ENCODE measurements around the gene SLC10A2.
"Not testable (repeated sequence)": the region's sequence is repeated elsewhere in the genome, so short reads cannot be mapped to it uniquely, and the experiment has no call there.

SLC10A2 gene, protein sequence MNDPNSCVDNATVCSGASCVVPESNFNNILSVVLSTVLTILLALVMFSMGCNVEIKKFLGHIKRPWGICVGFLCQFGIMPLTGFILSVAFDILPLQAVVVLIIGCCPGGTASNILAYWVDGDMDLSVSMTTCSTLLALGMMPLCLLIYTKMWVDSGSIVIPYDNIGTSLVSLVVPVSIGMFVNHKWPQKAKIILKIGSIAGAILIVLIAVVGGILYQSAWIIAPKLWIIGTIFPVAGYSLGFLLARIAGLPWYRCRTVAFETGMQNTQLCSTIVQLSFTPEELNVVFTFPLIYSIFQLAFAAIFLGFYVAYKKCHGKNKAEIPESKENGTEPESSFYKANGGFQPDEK

DNA sequence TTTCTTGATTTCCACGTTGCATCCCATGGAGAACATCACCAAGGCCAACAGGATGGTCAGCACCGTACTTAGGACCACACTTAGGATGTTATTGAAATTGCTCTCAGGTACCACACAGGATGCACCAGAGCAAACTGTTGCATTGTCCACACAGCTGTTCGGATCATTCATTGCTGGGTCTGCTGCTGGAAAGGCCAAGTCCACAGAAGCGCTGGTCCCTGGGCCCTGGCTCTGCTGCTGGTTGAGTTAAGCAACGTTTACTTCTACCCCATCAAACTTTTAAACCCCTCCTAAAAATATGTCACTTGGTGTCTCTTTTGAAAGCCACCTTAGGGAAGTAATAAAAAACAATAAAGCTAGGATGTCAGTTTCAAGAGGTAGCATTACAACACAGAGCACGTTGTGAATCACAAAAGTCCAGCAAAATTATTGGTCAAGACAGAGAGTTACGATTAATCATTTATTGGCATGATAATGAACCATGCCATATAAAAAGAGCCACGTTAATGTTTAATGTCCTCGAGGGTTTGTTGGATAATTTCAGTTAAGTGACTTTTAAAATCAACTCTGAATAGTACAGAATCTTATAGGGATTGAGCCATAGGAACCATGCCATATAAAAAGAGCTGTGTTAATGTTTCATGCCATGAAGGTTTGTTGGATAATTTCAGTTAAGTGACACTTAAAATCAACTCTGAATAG, at the start of gene SLC10A2:
SLC10A2 (minus strand) TSS at position 339 of the 702 bp plus-strand sequence; CDS start at position 171, 168 bp downstream.
- TF ChIP-seq, protein P1, sequence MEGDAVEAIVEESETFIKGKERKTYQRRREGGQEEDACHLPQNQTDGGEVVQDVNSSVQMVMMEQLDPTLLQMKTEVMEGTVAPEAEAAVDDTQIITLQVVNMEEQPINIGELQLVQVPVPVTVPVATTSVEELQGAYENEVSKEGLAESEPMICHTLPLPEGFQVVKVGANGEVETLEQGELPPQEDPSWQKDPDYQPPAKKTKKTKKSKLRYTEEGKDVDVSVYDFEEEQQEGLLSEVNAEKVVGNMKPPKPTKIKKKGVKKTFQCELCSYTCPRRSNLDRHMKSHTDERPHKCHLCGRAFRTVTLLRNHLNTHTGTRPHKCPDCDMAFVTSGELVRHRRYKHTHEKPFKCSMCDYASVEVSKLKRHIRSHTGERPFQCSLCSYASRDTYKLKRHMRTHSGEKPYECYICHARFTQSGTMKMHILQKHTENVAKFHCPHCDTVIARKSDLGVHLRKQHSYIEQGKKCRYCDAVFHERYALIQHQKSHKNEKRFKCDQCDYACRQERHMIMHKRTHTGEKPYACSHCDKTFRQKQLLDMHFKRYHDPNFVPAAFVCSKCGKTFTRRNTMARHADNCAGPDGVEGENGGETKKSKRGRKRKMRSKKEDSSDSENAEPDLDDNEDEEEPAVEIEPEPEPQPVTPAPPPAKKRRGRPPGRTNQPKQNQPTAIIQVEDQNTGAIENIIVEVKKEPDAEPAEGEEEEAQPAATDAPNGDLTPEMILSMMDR (IDR thresholded peaks at IDR 0.05; ENCODE audit: low read depth, low read length, poor library complexity, severe bottlenecking), result no peak
- no peak for TF ChIP-seq EZH2phosphoT487 (IDR thresholded peaks at IDR 0.05; ENCODE audit: borderline replicate concordance, low read length)
- no peaks in the 10 kb centered on the region for H3K36me3 ChIP-seq (ENCODE audit: control insufficient read depth, low read length)
- no peaks in the 10 kb centered on the region for H3F3A ChIP-seq (ENCODE audit: control insufficient read depth, insufficient read depth)
- peaks cover 20% of the 10 kb centered on the region for H3K4me1 ChIP-seq (ENCODE audit: control insufficient read depth, low read length)
- no peak within 1 kb of the TSS for H3K4me2 ChIP-seq (ENCODE audit: low read length)
- H3K9me3 ChIP-seq (ENCODE audit: control insufficient read depth, insufficient read depth, low read length), result peaks cover 22% of the 10 kb centered on the region; the same call in 1 of the 2 replicates
- H3K9me2 ChIP-seq (replicated peaks; ENCODE audit: control insufficient read depth, low read length), result no peaks in the 10 kb centered on the region
- H3K4me3 ChIP-seq (ENCODE audit: low read length), result no peak within 1 kb of the TSS
- H3K27ac ChIP-seq (ENCODE audit: low read depth, low read length), result no peak within 1 kb of the TSS
- H3K79me2 ChIP-seq (ENCODE audit: control insufficient read depth, low read length), result no peaks in the 10 kb centered on the region
- H3K27me3 ChIP-seq (ENCODE audit: control insufficient read depth, low read length), result no peaks in the 10 kb centered on the region
- H4K20me1 ChIP-seq (ENCODE audit: control insufficient read depth, insufficient read depth, low read depth, low read length), result no peaks in the 10 kb centered on the region

DNA sequence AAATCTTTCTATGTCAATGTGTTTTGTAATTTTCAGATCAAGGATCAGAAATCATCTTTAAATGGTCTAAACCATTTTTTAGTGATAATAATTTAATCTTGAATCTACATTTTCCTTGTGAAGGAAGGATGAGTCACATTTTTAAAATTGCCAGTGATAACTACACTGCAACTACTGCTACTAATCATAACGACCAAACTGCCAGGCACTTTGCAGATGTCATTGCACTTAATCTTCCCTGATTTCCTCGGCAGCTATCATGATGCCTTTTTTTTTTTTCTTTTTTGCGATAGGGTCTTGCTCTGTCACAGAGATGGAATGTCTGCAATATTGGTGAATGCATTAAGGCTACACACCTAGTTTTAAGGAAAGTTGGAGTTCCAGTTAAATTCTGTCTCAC, 41.4 kb upstream of the SLC10A2 start:
- H3K79me2 ChIP-seq (ENCODE audit: control insufficient read depth, low read length), result no peaks in the 10 kb centered on the region
- no peak overlapping the region for H3K4me2 ChIP-seq (ENCODE audit: low read length)
- no peaks in the 10 kb centered on the region for H3F3A ChIP-seq (ENCODE audit: control insufficient read depth, insufficient read depth)
- peaks cover 8% of the 10 kb centered on the region; the same call in 1 of the 2 replicates for H3K9me3 ChIP-seq (ENCODE audit: control insufficient read depth, insufficient read depth, low read length)
- no peak overlapping the region for H3K27ac ChIP-seq (ENCODE audit: low read depth, low read length)
- H3K36me3 ChIP-seq (ENCODE audit: control insufficient read depth, low read length), result no peaks in the 10 kb centered on the region
- H4K20me1 ChIP-seq (ENCODE audit: control insufficient read depth, insufficient read depth, low read depth, low read length), result no peaks in the 10 kb centered on the region
- TF ChIP-seq, protein P1 (IDR thresholded peaks at IDR 0.05; ENCODE audit: low read depth, low read length, poor library complexity, severe bottlenecking), result no peak
- TF ChIP-seq EZH2phosphoT487 (IDR thresholded peaks at IDR 0.05; ENCODE audit: borderline replicate concordance, low read length), result no peak
- no peaks in the 10 kb centered on the region for H3K27me3 ChIP-seq (ENCODE audit: control insufficient read depth, low read length)
- no peaks in the 10 kb centered on the region for H3K9me2 ChIP-seq (replicated peaks; ENCODE audit: control insufficient read depth, low read length)
- H3K4me3 ChIP-seq (ENCODE audit: low read length), result no peak overlapping the region
- peaks cover 7% of the 10 kb centered on the region for H3K4me1 ChIP-seq (ENCODE audit: control insufficient read depth, low read length)

DNA sequence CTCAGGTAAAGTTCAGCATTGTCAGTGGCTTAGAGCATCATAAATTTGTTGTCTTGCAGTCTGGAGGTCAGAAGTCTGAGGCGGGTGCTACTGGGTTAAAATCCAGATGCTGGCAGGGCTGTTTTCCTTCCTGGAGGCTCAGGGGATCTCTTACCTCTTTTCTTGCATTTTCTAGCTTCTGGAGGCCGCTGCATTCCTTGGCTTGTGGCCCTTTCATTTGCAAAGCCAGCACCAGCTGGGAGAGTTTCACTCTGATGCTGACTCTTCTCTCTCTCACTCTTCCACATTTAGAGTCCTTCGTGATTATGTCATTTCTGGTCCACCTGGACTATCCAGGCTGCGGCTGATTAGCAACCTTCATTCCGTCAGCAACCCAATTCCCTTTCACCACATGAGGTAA, 38.1 kb upstream of the SLC10A2 start:
- TF ChIP-seq, protein P1 (IDR thresholded peaks at IDR 0.05; ENCODE audit: low read depth, low read length, poor library complexity, severe bottlenecking), result no peak
- TF ChIP-seq EZH2phosphoT487 (IDR thresholded peaks at IDR 0.05; ENCODE audit: borderline replicate concordance, low read length), result no peak
- Histone ChIP-seq H3K9me2 (replicated peaks; ENCODE audit: control insufficient read depth, low read length) (no peaks in the 10 kb centered on the region), H3K4me3 (ENCODE audit: low read length) (no peak overlapping the region), H3K9me3 (ENCODE audit: control insufficient read depth, insufficient read depth, low read length) (peaks cover 7% of the 10 kb centered on the region; the same call in 1 of the 2 replicates), H3F3A (ENCODE audit: control insufficient read depth, insufficient read depth) (no peaks in the 10 kb centered on the region), H3K27ac (ENCODE audit: low read depth, low read length) (no peak overlapping the region), H3K4me2 (ENCODE audit: low read length) (no peak overlapping the region), H3K36me3 (ENCODE audit: control insufficient read depth, low read length) (no peaks in the 10 kb centered on the region), H3K79me2 (ENCODE audit: control insufficient read depth, low read length) (no peaks in the 10 kb centered on the region), H3K27me3 (ENCODE audit: control insufficient read depth, low read length) (no peaks in the 10 kb centered on the region), H4K20me1 (ENCODE audit: control insufficient read depth, insufficient read depth, low read depth, low read length) (no peaks in the 10 kb centered on the region), H3K4me1 (ENCODE audit: control insufficient read depth, low read length) (peaks cover 27% of the 10 kb centered on the region)

DNA sequence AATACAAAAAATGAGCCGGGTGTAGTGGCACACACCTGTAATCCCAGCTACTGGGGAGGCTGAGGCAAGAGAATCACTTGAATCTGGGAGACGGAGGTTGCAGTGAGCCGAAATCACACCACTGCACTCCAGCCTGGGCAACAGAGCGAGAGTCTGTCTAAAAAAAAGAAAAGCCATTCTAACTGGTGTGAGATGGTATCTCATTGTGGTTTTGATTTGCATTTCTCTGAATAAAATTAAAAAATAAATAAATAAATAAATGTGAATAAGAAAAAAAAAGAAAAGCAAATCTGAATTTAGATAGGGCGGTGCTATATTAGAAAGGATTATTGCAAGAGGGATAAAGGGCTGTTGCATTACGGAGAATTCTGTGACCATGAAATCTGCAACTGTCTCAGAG, 37.2 kb upstream of the SLC10A2 start:
- not testable (repeated sequence) for H3F3A ChIP-seq (ENCODE audit: control insufficient read depth, insufficient read depth); H3K4me2 ChIP-seq (ENCODE audit: low read length); H4K20me1 ChIP-seq (ENCODE audit: control insufficient read depth, insufficient read depth, low read depth, low read length); H3K79me2 ChIP-seq (ENCODE audit: control insufficient read depth, low read length); H3K9me3 ChIP-seq (ENCODE audit: control insufficient read depth, insufficient read depth, low read length); H3K27me3 ChIP-seq (ENCODE audit: control insufficient read depth, low read length); H3K4me3 ChIP-seq (ENCODE audit: low read length); H3K36me3 ChIP-seq (ENCODE audit: control insufficient read depth, low read length); H3K9me2 ChIP-seq (replicated peaks; ENCODE audit: control insufficient read depth, low read length); H3K27ac ChIP-seq (ENCODE audit: low read depth, low read length)
- peaks cover 27% of the 10 kb centered on the region for H3K4me1 ChIP-seq (ENCODE audit: control insufficient read depth, low read length)

All from DOHH2 (cell line).